Fibroblast of lung (primary cell): Measurements from ENCODE around the gene IGFBP1.

Experiments
- EZH2 ChIP-seq: IDR thresholded peaks from 2 replicates; pipeline ENCODE4 v1.5.1; 2012; ENCODE audit warnings: low read length, control low read depth, mild to moderate bottlenecking; ENCODE audit errors: missing control alignments
- TF ChIP-seq, protein P1 (sequence below), 2 donors: IDR thresholded peaks in 1 of 2; conservative IDR thresholded peaks in 1 of 2; 1 replicate in 1 of 2; 2 replicates in 1 of 2; pipeline ENCODE4 v1.5.1; 2011 to 2012; ENCODE audit warnings: low read length in 2 of 2, control low read depth in 1 of 2, inconsistent platforms in 1 of 2, low read depth in 1 of 2, mild to moderate bottlenecking in 1 of 2

DNA sequence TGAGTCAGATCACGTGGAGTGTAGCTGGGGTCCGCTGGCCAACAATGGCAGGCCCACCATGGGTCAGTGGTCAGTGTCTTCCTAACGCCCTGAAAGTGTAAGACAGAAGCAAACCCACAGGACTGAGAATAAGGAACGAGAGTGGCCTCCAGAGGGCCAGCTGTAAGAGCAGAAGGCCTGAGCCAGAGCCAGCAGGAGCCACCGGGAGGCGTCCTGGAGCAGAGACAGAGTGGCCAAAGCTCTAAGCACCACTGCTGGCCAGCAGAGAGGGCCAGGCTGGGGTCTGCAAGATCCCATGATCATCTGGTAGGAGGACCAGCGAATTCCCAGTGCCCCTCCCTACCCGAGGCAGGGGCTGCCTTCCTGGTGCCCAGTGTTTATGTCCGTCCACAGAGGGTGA is 24.6 kb upstream of the IGFBP1 start:
- TF ChIP-seq, protein P1, sequence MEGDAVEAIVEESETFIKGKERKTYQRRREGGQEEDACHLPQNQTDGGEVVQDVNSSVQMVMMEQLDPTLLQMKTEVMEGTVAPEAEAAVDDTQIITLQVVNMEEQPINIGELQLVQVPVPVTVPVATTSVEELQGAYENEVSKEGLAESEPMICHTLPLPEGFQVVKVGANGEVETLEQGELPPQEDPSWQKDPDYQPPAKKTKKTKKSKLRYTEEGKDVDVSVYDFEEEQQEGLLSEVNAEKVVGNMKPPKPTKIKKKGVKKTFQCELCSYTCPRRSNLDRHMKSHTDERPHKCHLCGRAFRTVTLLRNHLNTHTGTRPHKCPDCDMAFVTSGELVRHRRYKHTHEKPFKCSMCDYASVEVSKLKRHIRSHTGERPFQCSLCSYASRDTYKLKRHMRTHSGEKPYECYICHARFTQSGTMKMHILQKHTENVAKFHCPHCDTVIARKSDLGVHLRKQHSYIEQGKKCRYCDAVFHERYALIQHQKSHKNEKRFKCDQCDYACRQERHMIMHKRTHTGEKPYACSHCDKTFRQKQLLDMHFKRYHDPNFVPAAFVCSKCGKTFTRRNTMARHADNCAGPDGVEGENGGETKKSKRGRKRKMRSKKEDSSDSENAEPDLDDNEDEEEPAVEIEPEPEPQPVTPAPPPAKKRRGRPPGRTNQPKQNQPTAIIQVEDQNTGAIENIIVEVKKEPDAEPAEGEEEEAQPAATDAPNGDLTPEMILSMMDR (conservative IDR thresholded peaks at IDR 0.05 in 1 of 2, IDR thresholded peaks at IDR 0.05 in 1 of 2; ENCODE audit: low read depth in 1 of 2, low read length in 2 of 2) = peak in 1 of 2 donors; percentile 5
- no peak for TF ChIP-seq EZH2
